ENCODE data around the gene MRPL49.

Gene MRPL49

GRCh38 chr11:65103476-65103875, 18.6 kb upstream of the MRPL49 start:
- DNase-seq: no peak

DNA sequence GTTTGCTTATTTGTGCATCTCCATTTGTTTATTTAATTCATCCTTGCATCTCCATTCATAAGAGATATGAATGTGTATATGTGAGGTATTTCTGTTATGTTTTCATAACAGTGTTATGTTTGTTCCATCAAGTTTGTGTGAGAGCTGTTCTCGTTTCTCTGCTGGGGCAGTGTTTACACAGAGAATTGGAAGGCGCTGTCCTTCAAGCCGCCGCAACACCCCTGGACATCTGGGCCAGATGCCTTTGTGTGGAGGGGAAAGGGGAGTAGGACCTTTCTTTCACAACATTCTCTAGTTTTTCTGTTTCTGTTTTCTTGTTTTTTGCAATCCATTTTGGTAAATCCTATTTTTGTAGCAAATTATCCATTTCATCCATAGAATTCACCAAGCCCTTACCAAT, 17.5 kb upstream of the MRPL49 start:
- DNase-seq: no peak

GRCh38 chr11:65107078-65107477, 15.0 kb upstream of the MRPL49 start:
- no peak for DNase-seq

GRCh38 chr11:65107751-65108468, 14.2 kb upstream of the MRPL49 start:
- no peak for DNase-seq

DNA sequence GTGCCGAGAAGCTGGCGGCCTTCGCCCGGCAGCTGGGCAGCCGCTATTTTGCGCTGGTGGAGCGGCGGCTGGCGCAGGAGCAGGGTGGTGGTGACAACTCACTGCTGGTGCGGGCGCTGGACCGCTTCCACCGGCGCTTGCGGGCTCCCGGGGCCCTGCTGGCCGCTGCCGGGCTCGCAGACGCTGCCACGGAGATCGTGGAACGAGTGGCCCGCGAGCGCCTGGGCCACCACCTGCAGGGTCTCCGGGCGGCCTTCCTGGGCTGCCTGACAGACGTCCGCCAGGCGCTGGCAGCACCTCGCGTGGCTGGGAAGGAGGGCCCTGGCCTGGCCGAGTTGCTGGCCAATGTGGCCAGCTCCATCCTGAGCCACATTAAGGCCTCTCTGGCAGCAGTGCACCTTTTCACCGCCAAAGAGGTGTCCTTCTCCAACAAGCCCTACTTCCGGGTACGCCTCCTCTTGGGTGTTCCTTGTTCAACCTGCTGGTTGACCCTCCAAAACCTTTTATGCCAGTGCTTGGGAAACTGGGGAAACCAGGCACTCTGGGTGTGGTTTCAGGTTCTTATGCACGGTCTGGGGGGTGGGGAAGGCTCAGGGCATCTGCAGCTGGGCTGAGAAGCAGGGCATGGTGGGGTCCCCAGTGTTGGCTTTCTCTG, 13.5 kb upstream of the MRPL49 start:
- DNase-seq: no peak

DNA sequence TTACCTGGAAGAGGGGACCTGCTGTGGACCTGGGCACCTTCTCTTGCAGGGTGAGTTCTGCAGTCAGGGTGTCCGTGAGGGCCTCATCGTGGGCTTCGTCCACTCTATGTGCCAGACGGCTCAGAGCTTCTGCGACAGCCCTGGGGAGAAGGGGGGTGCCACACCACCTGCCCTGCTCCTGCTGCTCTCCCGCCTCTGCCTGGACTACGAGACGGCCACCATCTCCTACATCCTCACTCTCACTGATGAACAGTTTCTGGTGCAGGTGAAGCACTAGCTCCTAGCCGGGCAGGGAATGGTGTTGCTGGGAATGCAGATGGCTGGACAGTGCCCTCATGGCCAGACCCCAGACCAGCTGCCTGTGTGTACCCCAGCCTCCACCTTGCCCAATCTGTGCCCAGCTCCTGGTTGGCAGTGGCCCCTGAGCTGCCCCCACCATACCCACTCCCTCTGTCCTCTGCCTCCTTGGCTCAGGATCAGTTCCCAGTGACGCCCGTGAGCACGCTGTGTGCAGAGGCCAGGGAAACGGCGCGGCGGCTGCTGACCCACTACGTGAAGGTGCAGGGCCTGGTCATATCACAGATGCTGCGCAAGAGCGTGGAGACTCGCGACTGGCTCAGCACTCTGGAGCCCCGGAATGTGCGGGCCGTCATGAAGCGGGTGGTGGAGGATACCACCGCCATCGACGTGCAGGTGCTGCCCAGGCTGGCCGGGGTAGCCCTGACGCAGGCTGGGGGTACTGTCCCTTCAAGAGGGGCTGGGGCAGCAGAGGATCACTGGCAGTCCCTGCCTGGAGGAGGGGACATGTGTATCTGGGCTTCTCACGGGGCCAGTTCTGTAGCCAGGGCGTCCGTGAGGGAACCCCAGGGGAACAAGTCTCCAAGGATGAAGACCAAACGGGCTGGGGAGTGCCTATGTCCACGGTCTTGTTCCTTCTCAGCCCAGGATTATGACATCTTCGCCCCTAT, 12.6 kb upstream of the MRPL49 start:
- DNase-seq: no peak

DNA sequence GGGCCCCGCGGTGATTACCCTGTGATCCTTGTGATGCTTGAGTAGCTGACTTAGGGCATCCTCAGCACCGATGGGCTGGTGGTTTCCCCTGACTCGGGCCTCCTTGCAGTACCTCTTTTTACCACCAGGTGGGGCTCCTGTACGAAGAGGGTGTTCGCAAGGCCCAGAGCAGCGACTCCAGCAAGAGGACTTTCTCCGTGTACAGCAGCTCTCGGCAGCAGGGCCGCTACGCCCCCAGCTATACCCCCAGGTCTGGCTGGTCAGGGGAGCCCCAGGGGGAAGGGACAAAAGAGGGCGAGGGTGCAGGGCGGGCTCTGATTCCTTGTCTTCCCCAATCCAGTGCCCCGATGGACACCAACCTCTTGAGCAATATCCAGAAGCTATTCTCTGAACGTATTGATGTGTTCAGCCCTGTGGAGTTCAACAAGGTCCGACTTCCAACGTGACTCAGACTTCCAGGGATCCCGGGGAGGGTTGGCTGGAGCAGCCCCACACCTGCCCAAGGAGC, 11.7 kb upstream of the MRPL49 start:
- no peak for DNase-seq

DNA sequence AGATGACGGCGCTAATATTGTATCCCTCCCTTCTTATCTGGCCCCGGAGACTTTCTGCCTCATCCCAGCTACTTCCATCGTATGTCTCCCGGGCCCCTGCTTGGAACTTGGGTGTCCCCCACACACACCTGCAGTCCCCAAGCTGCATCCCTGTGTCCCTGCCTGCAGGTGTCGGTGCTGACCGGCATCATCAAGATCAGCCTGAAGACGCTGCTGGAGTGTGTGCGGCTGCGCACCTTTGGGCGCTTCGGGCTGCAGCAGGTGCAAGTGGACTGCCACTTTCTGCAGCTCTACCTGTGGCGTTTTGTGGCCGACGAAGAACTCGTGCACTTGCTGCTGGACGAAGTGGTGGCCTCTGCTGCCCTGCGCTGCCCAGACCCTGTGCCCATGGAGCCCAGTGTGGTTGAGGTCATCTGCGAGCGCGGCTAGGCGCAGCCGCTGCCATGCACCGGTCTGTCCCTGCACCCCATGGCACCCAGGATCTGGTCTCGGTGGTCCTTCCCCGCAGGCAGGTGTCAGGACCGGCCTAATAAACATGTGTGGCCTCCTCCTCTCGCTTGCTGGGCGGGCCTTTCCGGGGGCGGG, 10.9 kb upstream of the MRPL49 start:
- DNase-seq: no peak

GRCh38 chr11:65111744-65112545, 10.2 kb upstream of the MRPL49 start, which contains the start of gene TM7SF2:
TSS of gene TM7SF2 (plus strand) at chr11:65111872. CDS start at chr11:65112016, 144 bp downstream.
- DNase-seq: no peak

DNA sequence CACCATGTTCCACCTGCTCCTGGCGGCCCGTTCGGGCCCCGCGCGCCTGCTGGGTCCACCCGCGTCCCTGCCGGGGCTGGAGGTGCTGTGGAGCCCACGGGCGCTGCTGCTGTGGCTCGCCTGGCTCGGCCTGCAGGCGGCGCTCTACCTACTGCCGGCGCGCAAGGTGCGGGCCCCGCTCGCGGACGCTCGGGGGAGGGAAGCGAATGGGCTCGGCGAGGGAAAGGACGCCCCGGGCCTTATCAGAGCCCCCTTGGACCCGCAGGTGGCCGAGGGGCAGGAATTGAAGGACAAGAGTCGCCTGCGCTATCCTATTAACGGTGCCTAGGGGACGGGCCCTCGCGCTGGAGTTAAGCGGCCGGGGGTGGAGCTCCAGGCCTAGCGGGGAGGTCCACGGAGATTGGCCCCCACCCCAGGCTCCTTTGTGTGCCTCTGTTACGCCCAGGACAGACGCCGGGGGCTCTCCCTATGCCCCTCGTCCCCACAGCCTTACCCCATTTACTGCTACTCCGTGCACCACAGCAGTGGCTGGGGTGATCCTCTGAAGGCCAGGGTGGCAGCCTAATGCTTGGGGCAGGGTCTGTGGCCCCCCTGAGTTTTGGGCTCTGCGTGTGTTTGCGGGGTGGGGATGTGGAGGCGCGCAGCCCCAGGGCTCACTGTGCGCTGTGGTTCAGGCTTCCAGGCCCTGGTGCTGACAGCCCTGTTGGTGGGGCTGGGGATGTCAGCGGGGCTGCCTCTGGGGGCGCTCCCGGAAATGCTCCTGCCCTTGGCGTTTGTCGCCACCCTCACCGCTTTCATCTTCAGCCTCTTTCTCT, 9.4 kb upstream of the MRPL49 start:
- no peak for DNase-seq

- no peak for DNase-seq
Measured at GRCh38 chr11:65113361-65113756, 8.8 kb upstream of the MRPL49 start.

- no peak for DNase-seq
Measured at GRCh38 chr11:65113839-65114238, 8.3 kb upstream of the MRPL49 start.

DNA sequence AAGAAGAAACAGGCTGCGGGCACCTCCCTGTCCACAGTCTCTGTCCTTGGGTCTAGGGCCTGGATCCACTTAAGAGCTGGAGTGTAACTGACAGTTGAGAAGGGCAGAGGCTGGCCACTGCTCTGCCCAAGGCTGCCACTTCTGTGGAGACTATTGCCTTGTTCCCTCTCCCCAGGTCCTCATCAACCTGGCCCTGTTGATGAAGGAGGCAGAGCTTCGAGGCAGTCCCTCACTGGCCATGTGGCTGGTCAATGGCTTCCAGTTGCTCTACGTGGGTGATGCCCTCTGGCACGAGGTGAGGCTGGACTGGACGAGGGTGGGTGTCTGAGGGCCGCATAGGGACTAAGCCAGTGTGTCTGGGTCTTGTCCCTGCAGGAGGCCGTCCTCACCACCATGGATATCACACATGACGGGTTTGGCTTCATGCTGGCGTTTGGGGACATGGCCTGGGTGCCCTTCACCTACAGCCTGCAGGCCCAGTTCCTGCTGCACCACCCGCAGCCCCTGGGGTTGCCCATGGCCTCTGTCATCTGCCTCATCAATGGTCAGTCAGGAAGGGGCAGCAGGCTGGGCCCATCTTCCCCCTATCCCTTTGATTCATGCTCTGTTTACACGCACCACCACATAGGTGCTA, 7.5 kb upstream of the MRPL49 start:
- no peak for DNase-seq

DNA sequence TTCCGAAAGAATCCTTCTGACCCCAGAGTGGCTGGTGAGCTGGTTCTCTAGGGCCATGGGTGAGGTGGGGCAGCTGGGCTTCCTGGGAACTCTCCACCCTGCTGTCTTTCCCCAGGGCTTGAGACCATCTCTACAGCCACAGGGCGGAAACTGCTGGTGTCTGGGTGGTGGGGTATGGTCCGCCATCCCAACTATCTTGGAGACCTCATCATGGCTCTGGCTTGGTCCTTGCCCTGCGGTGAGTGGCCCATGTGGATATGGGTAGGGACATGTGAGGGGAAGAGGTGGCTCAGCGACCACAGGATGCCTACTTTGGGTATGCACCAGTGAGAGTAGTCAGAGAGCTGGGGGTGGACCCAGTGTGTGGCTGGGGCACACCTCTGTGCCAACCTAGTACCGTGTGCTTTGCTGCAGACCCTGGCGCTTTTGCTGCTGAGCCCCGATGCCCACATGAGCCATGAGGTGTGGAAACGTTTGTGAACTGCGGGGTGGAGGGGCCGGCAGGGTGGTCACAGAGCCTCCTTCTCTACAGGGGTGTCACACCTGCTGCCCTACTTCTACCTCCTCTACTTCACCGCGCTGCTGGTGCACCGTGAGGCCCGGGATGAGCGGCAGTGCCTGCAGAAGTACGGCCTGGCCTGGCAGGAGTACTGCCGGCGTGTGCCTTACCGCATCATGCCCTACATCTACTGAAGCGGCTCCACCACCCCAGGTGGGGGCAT, 6.6 kb upstream of the MRPL49 start:
- DNase-seq: no peak

GRCh38 chr11:65116370-65117205, 5.5 kb upstream of the MRPL49 start:
- DNase-seq: no peak

DNA sequence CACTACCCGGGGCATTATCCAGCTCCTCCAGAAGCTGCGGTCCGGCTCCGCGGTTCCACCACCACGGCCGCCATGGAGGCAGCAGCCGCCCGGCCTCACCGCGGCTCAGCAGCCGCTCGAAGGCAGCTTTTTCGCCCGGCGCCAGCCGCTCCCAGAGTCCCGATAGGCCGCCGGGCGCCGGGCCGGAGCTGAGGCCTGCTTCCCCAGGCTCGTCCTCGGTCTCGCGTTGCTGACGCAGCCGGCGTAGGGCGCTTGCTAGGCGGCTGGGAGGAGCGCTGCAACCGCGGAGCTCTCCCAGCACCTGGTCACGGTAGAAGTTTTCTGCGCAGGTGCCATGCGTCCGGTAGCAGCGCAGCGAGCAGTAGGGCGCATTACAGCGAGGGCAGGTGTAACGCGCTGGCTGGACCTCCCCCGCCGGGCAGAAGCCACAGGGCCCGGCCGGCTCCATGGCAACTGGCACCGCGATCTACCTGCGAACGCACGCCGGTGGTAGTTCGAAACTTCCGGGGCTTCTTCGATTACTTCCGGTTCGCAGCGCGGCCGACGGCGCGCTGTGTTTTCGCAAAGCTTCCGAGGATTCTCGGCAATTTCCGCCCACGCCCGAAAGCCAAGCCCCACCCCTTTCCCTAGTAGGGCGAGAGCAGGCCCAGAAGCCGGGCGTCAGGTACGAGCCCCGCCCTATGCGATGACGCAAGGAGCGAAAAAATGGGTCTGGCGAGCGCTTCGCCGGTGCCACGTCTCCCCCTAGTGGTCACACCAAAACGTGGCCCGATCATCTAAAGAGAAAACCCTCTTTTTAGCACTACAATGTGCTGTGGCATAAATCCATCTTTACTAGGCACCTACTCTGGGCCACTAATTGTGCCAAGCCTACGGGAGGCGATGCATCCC, 4.7 kb upstream of the MRPL49 start, which contains the start of gene ZNHIT2:
ZNHIT2 (minus strand) TSS at position 496 of the 891 bp plus-strand sequence; CDS start at position 448, 48 bp downstream.
- peak; percentile 71 for DNase-seq

DNA sequence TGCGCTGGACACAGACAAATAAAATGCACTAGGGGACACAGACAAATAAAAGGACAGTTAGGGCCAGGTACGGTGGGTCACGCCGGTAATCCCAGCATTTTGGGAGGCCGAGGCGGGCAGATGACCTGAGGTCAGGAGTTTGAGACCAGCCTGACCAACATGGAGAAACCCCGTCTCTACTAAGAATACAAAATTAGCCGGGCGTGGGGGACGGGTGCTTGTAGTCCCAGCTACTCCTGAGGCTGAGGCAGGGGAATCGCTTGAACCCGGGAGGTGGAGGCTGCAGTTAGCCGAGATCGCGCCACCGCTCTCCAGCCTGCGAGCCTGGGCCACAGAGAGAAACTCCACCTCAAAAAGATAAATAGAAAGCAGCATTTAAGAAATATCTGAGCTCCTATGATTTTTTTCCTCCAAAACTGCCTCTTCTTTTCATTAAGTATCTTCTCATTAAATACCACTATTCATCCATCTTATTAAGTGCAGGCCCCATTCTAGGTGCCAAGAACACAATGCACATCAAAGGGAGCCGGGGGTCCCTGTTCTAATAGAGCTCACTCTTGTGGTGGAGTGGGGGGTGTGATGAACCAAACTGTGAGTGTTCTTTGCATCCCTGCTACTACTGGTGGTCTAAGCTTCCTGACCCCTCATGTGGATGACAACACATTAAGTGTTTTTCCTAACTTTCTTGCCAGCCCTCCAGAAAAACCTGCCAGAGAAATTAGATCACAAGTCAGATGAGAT, 3.9 kb upstream of the MRPL49 start:
- DNase-seq: no peak
